Keratinocyte (primary cell): ENCODE measurements around the gene KRT33A. TPM values are rescaled to one million over a fixed set of nuclear protein-coding genes. Genes with fewer than 3 reads are reported as not detected.
A peak's percentile ranks its signal among the peaks of the same experiment; 100 is the strongest.

Experiments used
- DNase-seq: peaks from one replicate; pipeline ENCODE4 v3.0.0-alpha.2; 2011; ENCODE audit warnings: low read depth, missing footprints, low spot score
- FAIRE-seq: peaks from 2 replicates; lab custom pipeline; 2011; peaks lifted over from hg19 to GRCh38; lab: Jason Lieb, UNC
- H2AFZ ChIP-seq: 2 replicates; pipeline ENCODE4 v1.6.0; 2012; ENCODE audit warnings: low read length, control low read depth, inconsistent platforms; ENCODE audit not compliant: control insufficient read depth
- H3K27ac ChIP-seq: 2 replicates; pipeline ENCODE4 v1.5.1; 2011; ENCODE audit warnings: low read length; ENCODE audit not compliant: control insufficient read depth, insufficient read depth
- H3K27me3 ChIP-seq: 3 replicates; pipeline ENCODE4 v1.6.0; 2011; ENCODE audit warnings: low read length; ENCODE audit not compliant: control insufficient read depth, insufficient read depth; ENCODE audit errors: extremely low read depth
- H3K36me3 ChIP-seq, 2 experiments: 2 replicates in 1 of 2; 3 replicates in 1 of 2; pipeline ENCODE4 v1.5.1; 2011; ENCODE audit warnings: low read length in 2 of 2, mild to moderate bottlenecking in 1 of 2; ENCODE audit not compliant: control insufficient read depth in 2 of 2, insufficient read depth in 2 of 2; ENCODE audit errors: extremely low read depth in 1 of 2
- H3K4me1 ChIP-seq: 3 replicates; pipeline ENCODE4 v1.5.1; 2011; ENCODE audit warnings: low read length; ENCODE audit not compliant: control insufficient read depth, insufficient read depth; ENCODE audit errors: extremely low read depth
- H3K4me2 ChIP-seq: 3 replicates; pipeline ENCODE4 v1.6.0; 2011; ENCODE audit warnings: low read depth, low read length; ENCODE audit not compliant: control insufficient read depth, insufficient read depth; ENCODE audit errors: extremely low read depth
- H3K4me3 ChIP-seq, 3 experiments: fragments of 200-600 bp in 1 of 3; sonication (generic) in 1 of 3; 2 replicates in 2 of 3; 3 replicates in 1 of 3; pipeline ENCODE4 v1.5.1; 2011 to 2016; ENCODE audit warnings: low read length in 3 of 3, mild to moderate bottlenecking in 3 of 3, control low read depth in 2 of 3, inconsistent platforms in 1 of 3, low read depth in 1 of 3, mixed read lengths in 1 of 3, mixed run types in 1 of 3, moderate library complexity in 1 of 3; ENCODE audit not compliant: control insufficient read depth in 2 of 3, insufficient read depth in 2 of 3; ENCODE audit errors: extremely low read depth in 1 of 3
- H3K79me2 ChIP-seq: 2 replicates; pipeline ENCODE4 v1.6.0; 2012; ENCODE audit warnings: low read length; ENCODE audit not compliant: control insufficient read depth, insufficient read depth
- H3K9ac ChIP-seq: 3 replicates; pipeline ENCODE4 v1.6.0; 2011; ENCODE audit warnings: low read length; ENCODE audit not compliant: control insufficient read depth, insufficient read depth; ENCODE audit errors: extremely low read depth
- H3K9me1 ChIP-seq: 3 replicates; pipeline ENCODE4 v1.6.0; 2011; ENCODE audit warnings: low read length; ENCODE audit not compliant: control insufficient read depth, insufficient read depth; ENCODE audit errors: extremely low read depth
- H3K9me3 ChIP-seq: 2 replicates; pipeline ENCODE4 v1.5.1; 2012; ENCODE audit warnings: low read depth, low read length; ENCODE audit not compliant: control insufficient read depth
- H4K20me1 ChIP-seq: 3 replicates; pipeline ENCODE4 v1.6.0; 2011; ENCODE audit warnings: low read length; ENCODE audit not compliant: control insufficient read depth, insufficient read depth; ENCODE audit errors: extremely low read depth
- EZH2 ChIP-seq: IDR thresholded peaks from one replicate; pipeline ENCODE4 v1.6.1; 2012; ENCODE audit warnings: inconsistent platforms, mild to moderate bottlenecking, low read length, moderate library complexity
- dilution Hi-C: fragments of 300-500 bp; cut with MboI; formaldehyde crosslinking; loops from one replicate; pipeline ENCODE4 v1.7.0; 2020; ENCODE audit warnings: low sequenced_read_pairs; ENCODE audit not compliant: extremely low pct_ligation_motif_present
- polyA plus RNA-seq, 5 experiments: library from polyadenylated mRNA; depleted of rRNA in 3 of 5; stranded (reverse) in 3 of 5; stranded (forward) in 1 of 5; unstranded in 1 of 5; fragments of >200 nt; gene quantifications; 1 replicate in 1 of 5; 2 replicates in 3 of 5; 3 replicates in 1 of 5; pipeline versions ENCODE4 v1.2.1 to v1.2.3, GENCODE V29; 2011 to 2012; ENCODE audit warnings: missing spikeins in 2 of 5, low read depth in 1 of 5, low replicate concordance in 1 of 5
- TF ChIP-seq, protein P1 (sequence below), 3 experiments: IDR thresholded peaks in 1 of 3; conservative IDR thresholded peaks in 1 of 3; optimal IDR thresholded peaks in 1 of 3; 2 replicates in 2 of 3; 3 replicates in 1 of 3; pipeline versions ENCODE3 to v1.5.1; 2011; ENCODE audit warnings: low read length in 3 of 3, mild to moderate bottlenecking in 3 of 3, moderate library complexity in 2 of 3, control low read depth in 1 of 3, inconsistent platforms in 1 of 3; ENCODE audit not compliant: insufficient read depth in 2 of 3; ENCODE audit errors: extremely low read depth in 1 of 3

KRT33A gene
- polyA plus RNA-seq, 1 donor (not counting 4 experiments of a cell fraction or from before 2014, with no cell fraction given) = not detected

DNA sequence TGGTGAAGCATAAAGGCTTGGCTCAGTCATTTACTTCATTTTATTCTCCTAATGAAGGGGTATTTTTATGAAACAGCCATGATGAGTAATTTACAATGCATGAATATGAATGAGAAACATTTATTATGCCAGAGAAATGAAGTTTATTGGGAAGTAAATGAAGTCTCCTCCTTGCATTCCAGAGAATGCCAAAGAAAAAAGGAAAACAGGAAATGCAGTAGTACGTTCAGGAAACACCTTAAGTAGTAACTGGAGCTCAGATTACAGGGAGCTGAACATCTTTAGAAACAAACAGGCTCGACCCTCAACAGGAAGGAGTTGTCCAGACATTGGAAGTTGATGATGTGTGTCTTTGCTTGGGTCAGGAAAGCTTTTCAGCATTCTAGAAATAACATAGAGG, 26.9 kb upstream of the KRT33A start:
- Histone ChIP-seq H3K4me2 (no peak overlapping the region), H3K4me3 (no peak overlapping the region), H3K9ac (no peak overlapping the region), H3K36me3 (no peaks in the 10 kb centered on the region), H2AFZ (no peak overlapping the region), H3K4me1 (peaks cover 25% of the 10 kb centered on the region), H3K79me2 (no peaks in the 10 kb centered on the region), H4K20me1 (no peaks in the 10 kb centered on the region), H3K27me3 (no peaks in the 10 kb centered on the region), H3K9me3 (no peaks in the 10 kb centered on the region), H3K9me1 (no peaks in the 10 kb centered on the region), H3K27ac (peak overlapping the region; percentile 11)
- DNase-seq (no peak), FAIRE-seq (peak; percentile 79)
- TF ChIP-seq, protein P1, sequence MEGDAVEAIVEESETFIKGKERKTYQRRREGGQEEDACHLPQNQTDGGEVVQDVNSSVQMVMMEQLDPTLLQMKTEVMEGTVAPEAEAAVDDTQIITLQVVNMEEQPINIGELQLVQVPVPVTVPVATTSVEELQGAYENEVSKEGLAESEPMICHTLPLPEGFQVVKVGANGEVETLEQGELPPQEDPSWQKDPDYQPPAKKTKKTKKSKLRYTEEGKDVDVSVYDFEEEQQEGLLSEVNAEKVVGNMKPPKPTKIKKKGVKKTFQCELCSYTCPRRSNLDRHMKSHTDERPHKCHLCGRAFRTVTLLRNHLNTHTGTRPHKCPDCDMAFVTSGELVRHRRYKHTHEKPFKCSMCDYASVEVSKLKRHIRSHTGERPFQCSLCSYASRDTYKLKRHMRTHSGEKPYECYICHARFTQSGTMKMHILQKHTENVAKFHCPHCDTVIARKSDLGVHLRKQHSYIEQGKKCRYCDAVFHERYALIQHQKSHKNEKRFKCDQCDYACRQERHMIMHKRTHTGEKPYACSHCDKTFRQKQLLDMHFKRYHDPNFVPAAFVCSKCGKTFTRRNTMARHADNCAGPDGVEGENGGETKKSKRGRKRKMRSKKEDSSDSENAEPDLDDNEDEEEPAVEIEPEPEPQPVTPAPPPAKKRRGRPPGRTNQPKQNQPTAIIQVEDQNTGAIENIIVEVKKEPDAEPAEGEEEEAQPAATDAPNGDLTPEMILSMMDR (optimal IDR thresholded peaks at IDR 0.05 in 1 of 3, IDR thresholded peaks at IDR 0.05 in 1 of 3, conservative IDR thresholded peaks at IDR 0.05 in 1 of 3; ENCODE audit: extremely low read depth in 1 of 3, insufficient read depth in 2 of 3, low read length in 3 of 3) = no peak
- no peak for TF ChIP-seq EZH2
- dilution Hi-C loops = no loop called here

DNA sequence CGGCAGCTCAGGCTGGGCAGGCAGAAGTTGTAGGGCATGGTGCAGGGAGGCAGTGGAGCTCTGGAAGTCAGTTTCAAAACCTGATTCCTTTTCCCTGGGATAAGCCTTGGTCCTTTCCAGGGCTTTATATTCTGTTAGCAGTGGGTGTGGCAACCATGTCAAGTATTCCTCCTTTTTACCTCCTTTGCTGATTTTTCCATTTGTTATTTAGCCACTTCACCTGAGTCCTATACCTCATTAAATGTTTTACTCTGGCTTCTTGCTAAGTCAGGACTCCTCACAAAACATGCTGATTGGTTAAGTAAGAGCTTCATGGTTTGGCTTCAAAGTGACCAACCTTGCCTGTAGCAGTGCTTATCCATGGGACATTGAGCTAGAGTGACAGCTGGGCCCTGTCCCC, 19.1 kb upstream of the KRT33A start, which contains the start of gene KRT33B:
Gene KRT33B, minus strand, starts transcription at position 101 of the 400 bp plus-strand sequence. Its CDS starts 63 bp downstream, at position 38.
- dilution Hi-C loops = no loop called here
- H3K27ac ChIP-seq = no peak within 1 kb of the TSS
- H3K9ac ChIP-seq = no peak within 1 kb of the TSS
- FAIRE-seq (no peak), DNase-seq (no peak)
- H3K9me3 ChIP-seq = no peaks in the 10 kb centered on the region
- no peaks in the 10 kb centered on the region for H4K20me1 ChIP-seq
- peaks cover 13% of the 10 kb centered on the region for H3K4me1 ChIP-seq
- H2AFZ ChIP-seq = no peak within 1 kb of the TSS
- no peak within 1 kb of the TSS for H3K4me2 ChIP-seq
- no peaks in the 10 kb centered on the region for H3K9me1 ChIP-seq
- TF ChIP-seq EZH2 = no peak
- TF ChIP-seq, protein P1 (optimal IDR thresholded peaks at IDR 0.05 in 1 of 3, IDR thresholded peaks at IDR 0.05 in 1 of 3, conservative IDR thresholded peaks at IDR 0.05 in 1 of 3; ENCODE audit: extremely low read depth in 1 of 3, insufficient read depth in 2 of 3, low read length in 3 of 3) = no peak
- no peak within 1 kb of the TSS for H3K4me3 ChIP-seq
- H3K36me3 ChIP-seq = no peaks in the 10 kb centered on the region
- no peaks in the 10 kb centered on the region for H3K27me3 ChIP-seq
- no peaks in the 10 kb centered on the region for H3K79me2 ChIP-seq
